Neural cell (in vitro differentiated cells): Measurements from ENCODE around the gene BICD1. TPM values are rescaled to one million over a fixed set of nuclear protein-coding genes. Genes with fewer than 3 reads are reported as not detected.
"Not testable (repeated sequence)": the region's sequence is repeated elsewhere in the genome, so short reads cannot be mapped to it uniquely, and the experiment has no call there.

ENCODE experiments used
- H2AFZ ChIP-seq: fragments of 200-600, 300-800 bp; sonication (generic), shearing (Covaris generic); 2 replicates; pipeline ENCODE4 v1.6.0; 2014; ENCODE audit warnings: low read depth, mild to moderate bottlenecking, antibody characterized with exemption, low read length, moderate library complexity
- H3F3A ChIP-seq: fragments of 200-600 bp; shearing (Covaris generic); 2 replicates; pipeline ENCODE4 v1.6.1; 2016; ENCODE audit warnings: mild to moderate bottlenecking, moderate library complexity, mixed read lengths, antibody characterized with exemption, low read length; ENCODE audit not compliant: insufficient read depth, poor library complexity, severe bottlenecking
- H3K27ac ChIP-seq: fragments of 200-600, 300-800 bp; sonication (generic), shearing (Covaris generic); 2 replicates; pipeline ENCODE4 v1.5.1; 2014; ENCODE audit warnings: mild to moderate bottlenecking, low read length, moderate library complexity
- H3K27me3 ChIP-seq: fragments of 300-800, 200-600 bp; sonication (generic), shearing (Covaris generic); 2 replicates; pipeline ENCODE4 v1.6.0; 2014; ENCODE audit warnings: mild to moderate bottlenecking, low read depth, low read length, moderate library complexity; ENCODE audit not compliant: insufficient read depth
- H3K36me3 ChIP-seq: fragments of 300-800, 200-600 bp; sonication (generic), shearing (Covaris generic); 2 replicates; pipeline ENCODE4 v1.5.1; 2014; ENCODE audit warnings: mild to moderate bottlenecking, antibody characterized with exemption, low read length, moderate library complexity; ENCODE audit not compliant: insufficient read depth
- H3K4me2 ChIP-seq: fragments of 300-800, 200-600 bp; sonication (generic), shearing (Covaris generic); 2 replicates; pipeline ENCODE4 v1.6.0; 2014; ENCODE audit warnings: mild to moderate bottlenecking, low read length
- H3K4me3 ChIP-seq: fragments of 300-800, 200-600 bp; sonication (generic), shearing (Covaris generic); 2 replicates; pipeline ENCODE4 v1.5.1; 2014; ENCODE audit warnings: mild to moderate bottlenecking, low read length, moderate library complexity
- H3K79me2 ChIP-seq: fragments of 200-600 bp; shearing (Covaris generic); replicated peaks from 2 replicates; pipeline ENCODE4 v1.6.0; 2014; ENCODE audit warnings: mild to moderate bottlenecking, low read length, moderate library complexity; ENCODE audit not compliant: insufficient read depth
- H3K9ac ChIP-seq: fragments of 300-800, 200-600 bp; sonication (generic), shearing (Covaris generic); 2 replicates; pipeline ENCODE4 v1.6.1; 2016; ENCODE audit warnings: mild to moderate bottlenecking, low read length, mixed read lengths
- H3K9me2 ChIP-seq: fragments of 200-600 bp; shearing (Covaris generic); 2 replicates; pipeline ENCODE4 v1.6.1; 2016; ENCODE audit warnings: mild to moderate bottlenecking, low read length, mixed read lengths; ENCODE audit not compliant: insufficient read depth
- H3K9me3 ChIP-seq: fragments of 200-600, 300-800 bp; sonication (generic), shearing (Covaris generic); 2 replicates; pipeline ENCODE4 v1.6.1; 2016; ENCODE audit warnings: mild to moderate bottlenecking, mixed run types, low read length, moderate library complexity, mixed read lengths
- H4K20me1 ChIP-seq: fragments of 200-600 bp; shearing (Covaris generic); 2 replicates; pipeline ENCODE4 v1.6.1; 2016; ENCODE audit warnings: mild to moderate bottlenecking, mixed run types; ENCODE audit not compliant: insufficient read depth
- EP300 ChIP-seq: fragments of 450-650 bp; conservative IDR thresholded peaks from 2 replicates; pipeline ENCODE4 v1.6.1; 2014; ENCODE audit warnings: antibody characterized with exemption, mild to moderate bottlenecking, moderate library complexity; ENCODE audit not compliant: poor library complexity, severe bottlenecking
- EZH2 ChIP-seq: fragments of 200-600, 300-800 bp; shearing (Covaris generic), sonication (generic); IDR thresholded peaks from 2 replicates; pipeline ENCODE4 v1.6.1; 2014; ENCODE audit warnings: antibody characterized with exemption, low read length, borderline replicate concordance, mild to moderate bottlenecking; ENCODE audit not compliant: insufficient read depth, poor library complexity, severe bottlenecking
- MXI1 ChIP-seq: fragments of 450-650 bp; conservative IDR thresholded peaks from 2 replicates; pipeline ENCODE4 v1.6.1; 2014; ENCODE audit warnings: antibody characterized with exemption, mild to moderate bottlenecking; ENCODE audit not compliant: poor library complexity, severe bottlenecking
- POLR2AphosphoS5 ChIP-seq: IDR thresholded peaks from 2 replicates; pipeline ENCODE4 v1.6.1; 2012
- RAD21 ChIP-seq: fragments of 450-650 bp; conservative IDR thresholded peaks from 2 replicates; pipeline ENCODE4 v1.6.1; 2014; ENCODE audit warnings: antibody characterized with exemption, mild to moderate bottlenecking, moderate library complexity
- REST ChIP-seq: IDR thresholded peaks from 2 replicates; pipeline ENCODE4 v1.6.1; 2012; ENCODE audit warnings: borderline replicate concordance
- SMC3 ChIP-seq: fragments of 450-650 bp; conservative IDR thresholded peaks from 2 replicates; pipeline ENCODE4 v1.6.1; 2014; ENCODE audit warnings: antibody characterized with exemption, mild to moderate bottlenecking, moderate library complexity; ENCODE audit not compliant: poor library complexity
- TAF1 ChIP-seq: IDR thresholded peaks from 2 replicates; pipeline ENCODE4 v1.6.1; 2012; ENCODE audit warnings: low read depth
- polyA plus RNA-seq: library from polyadenylated mRNA; depleted of rRNA; stranded (reverse); fragments of >200 nt; gene quantifications from 2 replicates; pipeline ENCODE4 v1.2.3, GENCODE V29; 2014
- TF ChIP-seq, protein P1 (sequence below): fragments of 450-650 bp; IDR thresholded peaks from 2 replicates; pipeline ENCODE4 v1.5.1; 2014; ENCODE audit warnings: antibody characterized with exemption, mild to moderate bottlenecking, moderate library complexity; ENCODE audit not compliant: poor library complexity, severe bottlenecking

BICD1 gene
- polyA plus RNA-seq, 1 donor from 2014 or later = 41.1 TPM

GRCh38 chr12:32098112-32098511 lies 8.5 kb upstream of the BICD1 start:
- no peak overlapping the region for H3K4me2 ChIP-seq
- H3K9ac ChIP-seq = no peak overlapping the region
- no peaks in the 10 kb centered on the region for H4K20me1 ChIP-seq
- no peak for TF ChIP-seq SMC3
- no peak for TF ChIP-seq EP300
- no peak for TF ChIP-seq POLR2AphosphoS5
- TF ChIP-seq MXI1 = no peak
- TF ChIP-seq TAF1 = no peak
- no peak for TF ChIP-seq REST
- TF ChIP-seq, protein P1, sequence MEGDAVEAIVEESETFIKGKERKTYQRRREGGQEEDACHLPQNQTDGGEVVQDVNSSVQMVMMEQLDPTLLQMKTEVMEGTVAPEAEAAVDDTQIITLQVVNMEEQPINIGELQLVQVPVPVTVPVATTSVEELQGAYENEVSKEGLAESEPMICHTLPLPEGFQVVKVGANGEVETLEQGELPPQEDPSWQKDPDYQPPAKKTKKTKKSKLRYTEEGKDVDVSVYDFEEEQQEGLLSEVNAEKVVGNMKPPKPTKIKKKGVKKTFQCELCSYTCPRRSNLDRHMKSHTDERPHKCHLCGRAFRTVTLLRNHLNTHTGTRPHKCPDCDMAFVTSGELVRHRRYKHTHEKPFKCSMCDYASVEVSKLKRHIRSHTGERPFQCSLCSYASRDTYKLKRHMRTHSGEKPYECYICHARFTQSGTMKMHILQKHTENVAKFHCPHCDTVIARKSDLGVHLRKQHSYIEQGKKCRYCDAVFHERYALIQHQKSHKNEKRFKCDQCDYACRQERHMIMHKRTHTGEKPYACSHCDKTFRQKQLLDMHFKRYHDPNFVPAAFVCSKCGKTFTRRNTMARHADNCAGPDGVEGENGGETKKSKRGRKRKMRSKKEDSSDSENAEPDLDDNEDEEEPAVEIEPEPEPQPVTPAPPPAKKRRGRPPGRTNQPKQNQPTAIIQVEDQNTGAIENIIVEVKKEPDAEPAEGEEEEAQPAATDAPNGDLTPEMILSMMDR = no peak
- TF ChIP-seq RAD21 = no peak
- no peak for TF ChIP-seq EZH2
- H3K9me3 ChIP-seq = no peaks in the 10 kb centered on the region
- no peak overlapping the region for H3K27ac ChIP-seq
- no peak overlapping the region for H3K4me3 ChIP-seq
- no peaks in the 10 kb centered on the region for H3F3A ChIP-seq
- H3K9me2 ChIP-seq = no peaks in the 10 kb centered on the region
- H3K79me2 ChIP-seq = no peaks in the 10 kb centered on the region
- H3K36me3 ChIP-seq = no peaks in the 10 kb centered on the region
- no peaks in the 10 kb centered on the region for H3K27me3 ChIP-seq
- no peak overlapping the region for H2AFZ ChIP-seq

DNA sequence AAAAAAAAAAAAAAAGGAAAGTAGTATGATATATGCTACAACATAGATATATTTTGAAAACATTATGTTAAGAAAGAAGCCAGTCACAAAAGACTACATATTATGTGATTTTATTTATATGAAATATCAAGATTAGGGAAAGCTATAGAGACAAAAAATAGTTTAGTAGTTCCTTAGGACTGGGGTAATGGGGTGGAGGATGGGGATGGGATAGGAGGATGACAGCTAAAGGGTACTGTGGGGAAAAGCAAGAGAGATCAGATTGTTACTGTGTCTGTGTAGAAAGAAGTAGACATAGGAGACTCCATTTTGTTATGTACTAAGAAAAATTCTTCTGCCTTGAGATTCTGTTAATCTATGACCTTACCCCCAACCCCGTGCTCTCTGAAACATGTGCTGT lies 7.4 kb upstream of the BICD1 start:
- not testable (repeated sequence) for H3F3A ChIP-seq, H4K20me1 ChIP-seq, H3K4me2 ChIP-seq, H3K79me2 ChIP-seq, H3K36me3 ChIP-seq, H3K9ac ChIP-seq, H3K27ac ChIP-seq, H3K9me3 ChIP-seq, H3K9me2 ChIP-seq, H2AFZ ChIP-seq, H3K4me3 ChIP-seq, H3K27me3 ChIP-seq

- Histone ChIP-seq H2AFZ (no peak overlapping the region), H3K9me3 (no peaks in the 10 kb centered on the region), H3K9me2 (no peaks in the 10 kb centered on the region), H3K27me3 (no peaks in the 10 kb centered on the region), H3K4me3 (no peak overlapping the region), H3K36me3 (no peaks in the 10 kb centered on the region), H4K20me1 (no peaks in the 10 kb centered on the region), H3K27ac (no peak overlapping the region), H3F3A (no peaks in the 10 kb centered on the region), H3K9ac (no peak overlapping the region), H3K4me2 (no peak overlapping the region), H3K79me2 (no peaks in the 10 kb centered on the region)
- no peak for TF ChIP-seq EZH2
- TF ChIP-seq POLR2AphosphoS5 = no peak
- TF ChIP-seq REST = no peak
- no peak for TF ChIP-seq MXI1
- TF ChIP-seq SMC3 = no peak
- no peak for TF ChIP-seq TAF1
- no peak for TF ChIP-seq EP300
- TF ChIP-seq, protein P1 = no peak
- TF ChIP-seq RAD21 = no peak
Measured at GRCh38 chr12:32100361-32100760, 6.3 kb upstream of the BICD1 start.
